ENCODE data around the gene IZUMO1.
"Not testable (repeated sequence)": the region's sequence is repeated elsewhere in the genome, so short reads cannot be mapped to it uniquely, and the experiment has no call there.

IZUMO1 gene

GRCh38 chr19:48746738-48747575 is at the start of gene IZUMO1:
Gene IZUMO1, minus strand, starts transcription at chr19:48746909. Its CDS starts 1,050 bp downstream, at chr19:48745859.
- no peak for DNase-seq (ENCODE audit: extremely low spot score, insufficient read length, low read depth)

GRCh38 chr19:48795685-48796070 is 49.0 kb upstream of the IZUMO1 start:
- DNase-seq (ENCODE audit: extremely low spot score, insufficient read length, low read depth) (no peak), FAIRE-seq (no peak)

More at GRCh38 chr19:48746738-48747575, at the start of gene IZUMO1:
- FAIRE-seq = no peak

GRCh38 chr19:48795055-48795684 is 48.5 kb upstream of the IZUMO1 start:
- DNase-seq (ENCODE audit: extremely low spot score, insufficient read length, low read depth) (peak; percentile 88), FAIRE-seq (peak; percentile 98)

GRCh38 chr19:48794291-48794690 is 47.6 kb upstream of the IZUMO1 start:
- FAIRE-seq = no peak
- DNase-seq (ENCODE audit: extremely low spot score, insufficient read length, low read depth) = no peak

GRCh38 chr19:48793271-48793670 is 46.6 kb upstream of the IZUMO1 start:
- FAIRE-seq (no peak), DNase-seq (ENCODE audit: extremely low spot score, insufficient read length, low read depth) (no peak)

- not testable (repeated sequence) for FAIRE-seq; DNase-seq (ENCODE audit: extremely low spot score, insufficient read length, low read depth)
These were observed 40.6 kb upstream of the IZUMO1 start for GRCh38 chr19:48787331-48787730.

- DNase-seq (ENCODE audit: extremely low spot score, insufficient read length, low read depth); FAIRE-seq: not testable (repeated sequence)
These were observed 39.7 kb upstream of the IZUMO1 start for GRCh38 chr19:48786422-48786821.

GRCh38 chr19:48784527-48784926 is 37.8 kb upstream of the IZUMO1 start:
- DNase-seq (ENCODE audit: extremely low spot score, insufficient read length, low read depth) (no peak), FAIRE-seq (no peak)

- DNase-seq (ENCODE audit: extremely low spot score, insufficient read length, low read depth) = no peak
- peak; percentile 56 for FAIRE-seq
These were observed 34.1 kb upstream of the IZUMO1 start for GRCh38 chr19:48780631-48781391.

GRCh38 chr19:48779636-48780035 is 32.9 kb upstream of the IZUMO1 start:
- DNase-seq (ENCODE audit: extremely low spot score, insufficient read length, low read depth) = no peak
- no peak for FAIRE-seq

- FAIRE-seq (no peak), DNase-seq (ENCODE audit: extremely low spot score, insufficient read length, low read depth) (no peak)
These were observed 31.0 kb upstream of the IZUMO1 start for GRCh38 chr19:48777720-48778119.

- FAIRE-seq (no peak), DNase-seq (ENCODE audit: extremely low spot score, insufficient read length, low read depth) (no peak)
These were observed 30.4 kb upstream of the IZUMO1 start for GRCh38 chr19:48777139-48777538.

- DNase-seq (ENCODE audit: extremely low spot score, insufficient read length, low read depth) = no peak
- no peak for FAIRE-seq
These were observed 25.8 kb upstream of the IZUMO1 start for GRCh38 chr19:48772503-48772953.

GRCh38 chr19:48770734-48771472 is 24.2 kb upstream of the IZUMO1 start:
- DNase-seq (ENCODE audit: extremely low spot score, insufficient read length, low read depth) = no peak
- FAIRE-seq = no peak

- FAIRE-seq (no peak), DNase-seq (ENCODE audit: extremely low spot score, insufficient read length, low read depth) (no peak)
These were observed 23.6 kb upstream of the IZUMO1 start for GRCh38 chr19:48770266-48770665.

GRCh38 chr19:48768994-48769713 is 22.4 kb upstream of the IZUMO1 start:
- FAIRE-seq (no peak), DNase-seq (ENCODE audit: extremely low spot score, insufficient read length, low read depth) (no peak)

- not testable (repeated sequence) for DNase-seq (ENCODE audit: extremely low spot score, insufficient read length, low read depth); FAIRE-seq
These were observed 21.6 kb upstream of the IZUMO1 start for GRCh38 chr19:48768171-48768753.

- not testable (repeated sequence) for DNase-seq (ENCODE audit: extremely low spot score, insufficient read length, low read depth); FAIRE-seq
These were observed 19.1 kb upstream of the IZUMO1 start for GRCh38 chr19:48765816-48766215.

Data from GM18507 (cell line).